GM12878 (cell line): Measurements from ENCODE around the gene SLC1A7. TPM values are rescaled to one million over a fixed set of nuclear protein-coding genes. Genes with fewer than 3 reads are reported as not detected.

ENCODE experiments used
- ATAC-seq: fragments of 200-7000 bp; cut with Tn5 transposase; 3 replicates; pipeline ENCODE4 v1.9.1; 2020; ENCODE audit warnings: mild to moderate bottlenecking, moderate library complexity
- BruUV-seq: library from RNA; stranded (reverse); fragments of 400-500 nt; replicated peaks from 2 replicates; lab custom pipeline; 2021; lab: Mats Ljungman, UMichigan
- CTCF ChIA-PET: fragments of 300-600 bp; sonication (Branson Sonifier 250); formaldehyde crosslinking; extraction: SDS; loops from one replicate; lab custom pipeline; 2021; ENCODE audit warnings: inconsistent platforms; lab: Yijun Ruan, JAX
- POLR2A ChIA-PET: fragments of 350-600 bp; formaldehyde crosslinking; extraction: SDS; loops from one replicate; lab custom pipeline; 2021; ENCODE audit warnings: inconsistent platforms; lab: Charles Lee
- RAD21 ChIA-PET: fragments of 300-600 bp; sonication (Branson Sonifier 250); formaldehyde crosslinking; loops from one replicate; lab custom pipeline; 2023; ENCODE audit warnings: antibody characterized with exemption; ENCODE audit not compliant: unreplicated experiment; lab: Charles Lee
- SMC1A ChIA-PET: fragments of 300-600 bp; sonication (Branson Sonifier 250); formaldehyde crosslinking; loops from one replicate; lab custom pipeline; 2023; ENCODE audit not compliant: unreplicated experiment, uncharacterized antibody; lab: Charles Lee
- DNase-seq: peaks from one replicate; pipeline ENCODE4 v3.0.0-alpha.2; 2011; ENCODE audit warnings: low read depth, low spot score
- FAIRE-seq: peaks from 3 replicates; lab custom pipeline; 2011; peaks lifted over from hg19 to GRCh38; lab: Jason Lieb, UNC
- H2AFZ ChIP-seq: 2 replicates; pipeline ENCODE4 v1.6.0; 2011; ENCODE audit warnings: low read depth, low read length, control low read depth; ENCODE audit not compliant: control insufficient read depth
- H3K27ac ChIP-seq: 2 replicates; pipeline ENCODE4 v1.5.1; 2011; ENCODE audit warnings: control low read depth; ENCODE audit not compliant: control insufficient read depth, insufficient read depth
- H3K27me3 ChIP-seq, 2 experiments: replicated peaks in 1 of 2; 2 replicates each; pipeline versions ENCODE4 v1.6.0 to v1.6.1; 2011; ENCODE audit warnings: low read length in 1 of 2; ENCODE audit not compliant: control insufficient read depth in 2 of 2, insufficient read depth in 2 of 2
- H3K36me3 ChIP-seq, 2 experiments: 2 replicates each; pipeline ENCODE4 v1.5.1; 2011; ENCODE audit warnings: low read length in 1 of 2; ENCODE audit not compliant: control insufficient read depth in 2 of 2, insufficient read depth in 2 of 2
- H3K4me1 ChIP-seq: 2 replicates; pipeline ENCODE4 v1.6.1; 2011; ENCODE audit warnings: mild to moderate bottlenecking, low read length, moderate library complexity, mixed read lengths; ENCODE audit not compliant: control insufficient read depth, insufficient read depth
- H3K4me2 ChIP-seq: 2 replicates; pipeline ENCODE4 v1.6.0; 2011; ENCODE audit warnings: control low read depth; ENCODE audit not compliant: control insufficient read depth, insufficient read depth
- H3K4me3 ChIP-seq: fragments of 200-600 bp; sonication (generic); 2 replicates; pipeline ENCODE4 v1.5.1; 2016
- H3K79me2 ChIP-seq: 2 replicates; pipeline ENCODE4 v1.6.0; 2011; ENCODE audit warnings: low read length; ENCODE audit not compliant: control insufficient read depth, insufficient read depth
- H3K9ac ChIP-seq: 2 replicates; pipeline ENCODE4 v1.8.0; 2011; ENCODE audit warnings: low read length, control low read depth, mixed read lengths; ENCODE audit not compliant: control insufficient read depth, insufficient read depth
- H3K9me3 ChIP-seq: replicated peaks from 3 replicates; pipeline ENCODE4 v1.5.1; 2011; ENCODE audit warnings: mild to moderate bottlenecking, low read length; ENCODE audit not compliant: control insufficient read depth, insufficient read depth
- H4K20me1 ChIP-seq: 2 replicates; pipeline ENCODE4 v1.6.0; 2011; ENCODE audit not compliant: control insufficient read depth, insufficient read depth
- CEBPB ChIP-seq, 2 experiments: fragments of 150-350 bp in 1 of 2; IDR thresholded peaks; 2 replicates each; pipeline ENCODE4 v1.6.1; 2012 to 2014; ENCODE audit warnings: low read depth in 2 of 2, low read length in 2 of 2, borderline replicate concordance in 1 of 2, inconsistent platforms in 1 of 2
- PML ChIP-seq: IDR thresholded peaks from 2 replicates; pipeline ENCODE4 v1.6.1; 2012; ENCODE audit warnings: low read length, inconsistent platforms
- RCOR1 ChIP-seq: conservative IDR thresholded peaks from 2 replicates; pipeline ENCODE4 v1.6.1; 2012; ENCODE audit warnings: low read depth, low read length, improper control_type of control experiment
- TBL1XR1 ChIP-seq: IDR thresholded peaks from 2 replicates; pipeline ENCODE4 v1.6.1; 2012; ENCODE audit warnings: low read depth, low read length, improper control_type of control experiment
- TCF12 ChIP-seq: IDR thresholded peaks from 2 replicates; pipeline ENCODE4 v1.6.1; 2011; ENCODE audit warnings: low read depth, mild to moderate bottlenecking, low read length
- WGBS: methylation state at CpG from one replicate; pipeline ENCODE4 v1.1.6; 2016; ENCODE audit warnings: low lambda C conversion rate; ENCODE audit not compliant: insufficient replicate concordance, insufficient coverage; ENCODE audit errors: missing lambda C conversion rate; 5-methylcytosine and 5-hydroxymethylcytosine counted together
- in situ Hi-C: fragments of 300-500 bp; cut with MboI; formaldehyde crosslinking; loops from 9 replicates; pipeline ENCODE4 v1.14.3; 2018; ENCODE audit warnings: mixed read lengths
- intact Hi-C: fragments of 100-400 bp; cut with micrococcal nuclease; formaldehyde crosslinking; loops from one replicate; pipeline ENCODE4 v1.14.2; 2022; ENCODE audit not compliant: unreplicated experiment
- polyA plus RNA-seq, 11 experiments: library from polyadenylated mRNA; depleted of rRNA in 4 of 11; unstranded in 6 of 11; stranded (reverse) in 5 of 11; fragments of >200 nt; fragmentation: Nextera tagmentation in 4 of 11; fragmentation: Illumina TruSeq in 1 of 11; extraction: Ambion mirVana in 4 of 11; extraction: Trizol in 1 of 11; gene quantifications; 1 replicate in 1 of 11; 2 replicates in 10 of 11; pipeline versions ENCODE4 v1.2.1 to v1.2.3, GENCODE V29; 2011 to 2016; ENCODE audit warnings: inconsistent platforms in 2 of 11, missing spikeins in 2 of 11, low read depth in 1 of 11
- total RNA-seq, 4 experiments: library from RNA; depleted of rRNA in 3 of 4; stranded (reverse); fragments of >200 nt in 3 of 4; fragmentation: Illumina TruSeq in 1 of 4; extraction: Trizol in 1 of 4; gene quantifications; 2 replicates each; pipeline versions ENCODE4 v1.2.1 to v1.2.3, GENCODE V29; 2013 to 2021
- TF ChIP-seq, protein P1 (sequence below): fragments of 150-350 bp; IDR thresholded peaks from 2 replicates; pipeline ENCODE4 v1.6.1; 2014; ENCODE audit warnings: mild to moderate bottlenecking, low read depth, low read length
- TF ChIP-seq, protein P2 (sequence below): fragments of 450-650 bp; formaldehyde crosslinking; IDR thresholded peaks from 2 replicates; pipeline ENCODE4 v1.4.0; 2020; ENCODE audit warnings: mild to moderate bottlenecking, moderate library complexity
- TF ChIP-seq, protein P3 (sequence below): IDR thresholded peaks from 2 replicates; pipeline ENCODE4 v1.6.1; 2012; ENCODE audit warnings: low read depth, low read length, improper control_type of control experiment
- TF ChIP-seq, protein P4 (sequence below): fragments of 450-650 bp; IDR thresholded peaks from 2 replicates; pipeline ENCODE4 v1.6.1; 2017; ENCODE audit warnings: mild to moderate bottlenecking, moderate library complexity

SLC1A7 gene
- total and polyA plus RNA-seq, 10 of the 15 experiments (the other 5 are each of a cell fraction or from before 2014, with no cell fraction given): not detected

DNA sequence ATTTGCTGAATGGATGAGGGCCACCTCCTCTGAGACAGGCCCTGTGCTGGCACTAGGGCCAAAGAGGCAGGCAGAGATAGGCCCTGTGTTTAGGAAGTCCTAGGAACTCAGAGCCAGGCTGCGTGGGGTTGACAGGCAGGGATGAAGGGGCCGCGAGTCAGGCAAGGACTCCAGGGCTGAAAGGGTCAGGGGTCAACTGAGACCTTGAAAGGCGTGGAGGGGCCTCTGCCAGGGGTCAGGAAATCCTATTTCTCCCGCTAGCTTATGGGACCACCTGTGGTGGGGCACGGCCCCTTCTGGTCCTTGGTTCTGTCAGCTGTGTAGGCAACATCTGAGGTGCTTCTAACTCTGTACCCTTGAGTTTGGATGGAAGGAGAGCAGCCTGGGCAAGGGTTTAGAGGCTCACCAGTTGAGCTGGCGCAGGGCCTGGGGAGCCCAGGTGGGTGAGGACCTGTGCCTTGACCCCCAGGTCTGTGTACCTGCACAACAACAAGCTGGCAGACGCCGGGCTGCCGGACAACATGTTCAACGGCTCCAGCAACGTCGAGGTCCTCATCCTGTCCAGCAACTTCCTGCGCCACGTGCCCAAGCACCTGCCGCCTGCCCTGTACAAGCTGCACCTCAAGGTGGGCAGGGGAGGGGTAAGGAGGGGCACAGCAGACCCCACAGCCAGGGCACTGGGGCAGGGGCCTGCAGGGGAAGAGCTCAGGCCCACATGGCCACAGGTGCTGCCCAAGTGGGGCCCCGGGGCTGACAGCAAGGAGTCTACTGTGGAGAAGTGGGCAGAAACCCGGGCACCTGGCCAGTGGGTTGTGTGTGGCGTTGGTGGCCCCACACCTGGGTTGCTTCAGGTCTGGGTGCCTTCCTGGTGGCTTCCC, 65.5 kb downstream of the SLC1A7 start:
- H4K20me1 ChIP-seq: no peaks in the 10 kb centered on the region
- no peaks in the 10 kb centered on the region for H3K36me3 ChIP-seq
- in situ Hi-C loops (no loop called here), intact Hi-C loops (no loop called here)
- ChIA-PET RAD21 (no interaction called here), SMC1A (no interaction called here), CTCF (interaction anchor here (0.6 kb wide), 1 partner anchor 272 kb away, joined by 3 read pairs; no protein-coding TSS in a partner anchor), POLR2A (no interaction called here)
- DNase-seq (no peak), FAIRE-seq (no peak), ATAC-seq (no peak)
- H3K9ac ChIP-seq: no peak overlapping the region
- H3K27me3 ChIP-seq: no peaks in the 10 kb centered on the region
- no TSS peak for BruUV-seq
- no peak overlapping the region for H3K4me3 ChIP-seq
- H3K79me2 ChIP-seq: no peaks in the 10 kb centered on the region
- H3K4me1 ChIP-seq: no peaks in the 10 kb centered on the region
- H3K4me2 ChIP-seq: no peak overlapping the region
- no peaks in the 10 kb centered on the region for H3K9me3 ChIP-seq
- H2AFZ ChIP-seq: no peak overlapping the region
- H3K27ac ChIP-seq: no peak overlapping the region
- 51% methylated on average over 19 of the region's 19 CpGs for WGBS
- TF ChIP-seq, protein P1, sequence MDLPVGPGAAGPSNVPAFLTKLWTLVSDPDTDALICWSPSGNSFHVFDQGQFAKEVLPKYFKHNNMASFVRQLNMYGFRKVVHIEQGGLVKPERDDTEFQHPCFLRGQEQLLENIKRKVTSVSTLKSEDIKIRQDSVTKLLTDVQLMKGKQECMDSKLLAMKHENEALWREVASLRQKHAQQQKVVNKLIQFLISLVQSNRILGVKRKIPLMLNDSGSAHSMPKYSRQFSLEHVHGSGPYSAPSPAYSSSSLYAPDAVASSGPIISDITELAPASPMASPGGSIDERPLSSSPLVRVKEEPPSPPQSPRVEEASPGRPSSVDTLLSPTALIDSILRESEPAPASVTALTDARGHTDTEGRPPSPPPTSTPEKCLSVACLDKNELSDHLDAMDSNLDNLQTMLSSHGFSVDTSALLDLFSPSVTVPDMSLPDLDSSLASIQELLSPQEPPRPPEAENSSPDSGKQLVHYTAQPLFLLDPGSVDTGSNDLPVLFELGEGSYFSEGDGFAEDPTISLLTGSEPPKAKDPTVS: no peak
- TF ChIP-seq, protein P2, sequence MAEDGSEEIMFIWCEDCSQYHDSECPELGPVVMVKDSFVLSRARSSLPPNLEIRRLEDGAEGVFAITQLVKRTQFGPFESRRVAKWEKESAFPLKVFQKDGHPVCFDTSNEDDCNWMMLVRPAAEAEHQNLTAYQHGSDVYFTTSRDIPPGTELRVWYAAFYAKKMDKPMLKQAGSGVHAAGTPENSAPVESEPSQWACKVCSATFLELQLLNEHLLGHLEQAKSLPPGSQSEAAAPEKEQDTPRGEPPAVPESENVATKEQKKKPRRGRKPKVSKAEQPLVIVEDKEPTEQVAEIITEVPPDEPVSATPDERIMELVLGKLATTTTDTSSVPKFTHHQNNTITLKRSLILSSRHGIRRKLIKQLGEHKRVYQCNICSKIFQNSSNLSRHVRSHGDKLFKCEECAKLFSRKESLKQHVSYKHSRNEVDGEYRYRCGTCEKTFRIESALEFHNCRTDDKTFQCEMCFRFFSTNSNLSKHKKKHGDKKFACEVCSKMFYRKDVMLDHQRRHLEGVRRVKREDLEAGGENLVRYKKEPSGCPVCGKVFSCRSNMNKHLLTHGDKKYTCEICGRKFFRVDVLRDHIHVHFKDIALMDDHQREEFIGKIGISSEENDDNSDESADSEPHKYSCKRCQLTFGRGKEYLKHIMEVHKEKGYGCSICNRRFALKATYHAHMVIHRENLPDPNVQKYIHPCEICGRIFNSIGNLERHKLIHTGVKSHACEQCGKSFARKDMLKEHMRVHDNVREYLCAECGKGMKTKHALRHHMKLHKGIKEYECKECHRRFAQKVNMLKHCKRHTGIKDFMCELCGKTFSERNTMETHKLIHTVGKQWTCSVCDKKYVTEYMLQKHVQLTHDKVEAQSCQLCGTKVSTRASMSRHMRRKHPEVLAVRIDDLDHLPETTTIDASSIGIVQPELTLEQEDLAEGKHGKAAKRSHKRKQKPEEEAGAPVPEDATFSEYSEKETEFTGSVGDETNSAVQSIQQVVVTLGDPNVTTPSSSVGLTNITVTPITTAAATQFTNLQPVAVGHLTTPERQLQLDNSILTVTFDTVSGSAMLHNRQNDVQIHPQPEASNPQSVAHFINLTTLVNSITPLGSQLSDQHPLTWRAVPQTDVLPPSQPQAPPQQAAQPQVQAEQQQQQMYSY (CRISPR knock-in tag): no peak
- TF ChIP-seq PML (no peak), CEBPB (IDR thresholded peaks at IDR 0.05; ENCODE audit: borderline replicate concordance in 1 of 2, low read depth in 2 of 2, low read length in 2 of 2) (no peak), TCF12 (no peak), RCOR1 (no peak), TBL1XR1 (no peak)
- TF ChIP-seq, protein P3, sequence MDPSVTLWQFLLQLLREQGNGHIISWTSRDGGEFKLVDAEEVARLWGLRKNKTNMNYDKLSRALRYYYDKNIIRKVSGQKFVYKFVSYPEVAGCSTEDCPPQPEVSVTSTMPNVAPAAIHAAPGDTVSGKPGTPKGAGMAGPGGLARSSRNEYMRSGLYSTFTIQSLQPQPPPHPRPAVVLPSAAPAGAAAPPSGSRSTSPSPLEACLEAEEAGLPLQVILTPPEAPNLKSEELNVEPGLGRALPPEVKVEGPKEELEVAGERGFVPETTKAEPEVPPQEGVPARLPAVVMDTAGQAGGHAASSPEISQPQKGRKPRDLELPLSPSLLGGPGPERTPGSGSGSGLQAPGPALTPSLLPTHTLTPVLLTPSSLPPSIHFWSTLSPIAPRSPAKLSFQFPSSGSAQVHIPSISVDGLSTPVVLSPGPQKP: no peak
- TF ChIP-seq, protein P4, sequence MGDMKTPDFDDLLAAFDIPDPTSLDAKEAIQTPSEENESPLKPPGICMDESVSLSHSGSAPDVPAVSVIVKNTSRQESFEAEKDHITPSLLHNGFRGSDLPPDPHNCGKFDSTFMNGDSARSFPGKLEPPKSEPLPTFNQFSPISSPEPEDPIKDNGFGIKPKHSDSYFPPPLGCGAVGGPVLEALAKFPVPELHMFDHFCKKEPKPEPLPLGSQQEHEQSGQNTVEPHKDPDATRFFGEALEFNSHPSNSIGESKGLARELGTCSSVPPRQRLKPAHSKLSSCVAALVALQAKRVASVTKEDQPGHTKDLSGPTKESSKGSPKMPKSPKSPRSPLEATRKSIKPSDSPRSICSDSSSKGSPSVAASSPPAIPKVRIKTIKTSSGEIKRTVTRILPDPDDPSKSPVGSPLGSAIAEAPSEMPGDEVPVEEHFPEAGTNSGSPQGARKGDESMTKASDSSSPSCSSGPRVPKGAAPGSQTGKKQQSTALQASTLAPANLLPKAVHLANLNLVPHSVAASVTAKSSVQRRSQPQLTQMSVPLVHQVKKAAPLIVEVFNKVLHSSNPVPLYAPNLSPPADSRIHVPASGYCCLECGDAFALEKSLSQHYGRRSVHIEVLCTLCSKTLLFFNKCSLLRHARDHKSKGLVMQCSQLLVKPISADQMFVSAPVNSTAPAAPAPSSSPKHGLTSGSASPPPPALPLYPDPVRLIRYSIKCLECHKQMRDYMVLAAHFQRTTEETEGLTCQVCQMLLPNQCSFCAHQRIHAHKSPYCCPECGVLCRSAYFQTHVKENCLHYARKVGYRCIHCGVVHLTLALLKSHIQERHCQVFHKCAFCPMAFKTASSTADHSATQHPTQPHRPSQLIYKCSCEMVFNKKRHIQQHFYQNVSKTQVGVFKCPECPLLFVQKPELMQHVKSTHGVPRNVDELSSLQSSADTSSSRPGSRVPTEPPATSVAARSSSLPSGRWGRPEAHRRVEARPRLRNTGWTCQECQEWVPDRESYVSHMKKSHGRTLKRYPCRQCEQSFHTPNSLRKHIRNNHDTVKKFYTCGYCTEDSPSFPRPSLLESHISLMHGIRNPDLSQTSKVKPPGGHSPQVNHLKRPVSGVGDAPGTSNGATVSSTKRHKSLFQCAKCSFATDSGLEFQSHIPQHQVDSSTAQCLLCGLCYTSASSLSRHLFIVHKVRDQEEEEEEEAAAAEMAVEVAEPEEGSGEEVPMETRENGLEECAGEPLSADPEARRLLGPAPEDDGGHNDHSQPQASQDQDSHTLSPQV: no peak
